ENCODE results near the gene MAML2.

Gene MAML2

GRCh38 chr11:96002754-96003290, 340.2 kb downstream of the MAML2 start:
- Histone ChIP-seq H3K4me3 (replicated peaks; ENCODE audit: insufficient read depth, low read length) (no peak overlapping the region), H3K27me3 (ENCODE audit: insufficient read depth, poor library complexity, severe bottlenecking) (no peaks in the 10 kb centered on the region), H3K27ac (replicated peaks) (no peak overlapping the region)
- no peak for DNase-seq (ENCODE audit: low read depth in 1 of 2, low spot score in 1 of 2)
- TF ChIP-seq SPI1 (IDR thresholded peaks at IDR 0.05; ENCODE audit: borderline replicate concordance, low read depth): no peak

GRCh38 chr11:96002339-96002738, 340.7 kb downstream of the MAML2 start:
- H3K27me3 ChIP-seq (ENCODE audit: insufficient read depth, poor library complexity, severe bottlenecking): no peaks in the 10 kb centered on the region
- no peak overlapping the region for H3K4me3 ChIP-seq (replicated peaks; ENCODE audit: insufficient read depth, low read length)
- TF ChIP-seq GABPA (IDR thresholded peaks at IDR 0.05; ENCODE audit: low read depth) (no peak), SPI1 (IDR thresholded peaks at IDR 0.05; ENCODE audit: borderline replicate concordance, low read depth) (no peak), POLR2AphosphoS5 (IDR thresholded peaks at IDR 0.05; ENCODE audit: low read depth) (no peak), REST (IDR thresholded peaks at IDR 0.05; ENCODE audit: insufficient replicate concordance, low read depth) (no peak), CTCF (IDR thresholded peaks at IDR 0.05; ENCODE audit: insufficient read depth, low read length) (no peak)
- H3K27ac ChIP-seq (replicated peaks): no peak overlapping the region
- DNase-seq (ENCODE audit: low read depth in 1 of 2, low spot score in 1 of 2): no peak

- no peak for DNase-seq (ENCODE audit: low read depth in 1 of 2, low spot score in 1 of 2)
- no peak overlapping the region for H3K4me3 ChIP-seq (replicated peaks; ENCODE audit: insufficient read depth, low read length)
- H3K27ac ChIP-seq (replicated peaks): no peak overlapping the region
- no peaks in the 10 kb centered on the region for H3K27me3 ChIP-seq (ENCODE audit: insufficient read depth, poor library complexity, severe bottlenecking)
- TF ChIP-seq SPI1 (IDR thresholded peaks at IDR 0.05; ENCODE audit: borderline replicate concordance, low read depth) (no peak), REST (IDR thresholded peaks at IDR 0.05; ENCODE audit: insufficient replicate concordance, low read depth) (no peak), GABPA (IDR thresholded peaks at IDR 0.05; ENCODE audit: low read depth) (no peak), POLR2AphosphoS5 (IDR thresholded peaks at IDR 0.05; ENCODE audit: low read depth) (no peak)
Observed at GRCh38 chr11:96001037-96001436, 342.0 kb downstream of the MAML2 start.

- TF ChIP-seq CTCF (IDR thresholded peaks at IDR 0.05; ENCODE audit: insufficient read depth, low read length) (no peak), REST (IDR thresholded peaks at IDR 0.05; ENCODE audit: insufficient replicate concordance, low read depth) (no peak), SPI1 (IDR thresholded peaks at IDR 0.05; ENCODE audit: borderline replicate concordance, low read depth) (no peak), GABPA (IDR thresholded peaks at IDR 0.05; ENCODE audit: low read depth) (no peak), POLR2AphosphoS5 (IDR thresholded peaks at IDR 0.05; ENCODE audit: low read depth) (no peak)
- Histone ChIP-seq H3K27me3 (ENCODE audit: insufficient read depth, poor library complexity, severe bottlenecking) (no peaks in the 10 kb centered on the region), H3K27ac (replicated peaks) (no peak overlapping the region), H3K4me3 (replicated peaks; ENCODE audit: insufficient read depth, low read length) (no peak overlapping the region)
- no peak for DNase-seq (ENCODE audit: low read depth in 1 of 2, low spot score in 1 of 2)
Observed at GRCh38 chr11:95999711-96000406, 343.1 kb downstream of the MAML2 start.

All from HL-60 (cell line).